HG02840 (cell line): ENCODE measurements around the gene SPNS3.

Experiments
- ATAC-seq: cut with Tn5 transposase; IDR thresholded peaks from one replicate; pipeline ENCODE4 v1.9.1; 2021; ENCODE audit warnings: mild to moderate bottlenecking, moderate library complexity, moderate number of reproducible peaks; ENCODE audit not compliant: unreplicated experiment, low FRiP score

Gene SPNS3

DNA sequence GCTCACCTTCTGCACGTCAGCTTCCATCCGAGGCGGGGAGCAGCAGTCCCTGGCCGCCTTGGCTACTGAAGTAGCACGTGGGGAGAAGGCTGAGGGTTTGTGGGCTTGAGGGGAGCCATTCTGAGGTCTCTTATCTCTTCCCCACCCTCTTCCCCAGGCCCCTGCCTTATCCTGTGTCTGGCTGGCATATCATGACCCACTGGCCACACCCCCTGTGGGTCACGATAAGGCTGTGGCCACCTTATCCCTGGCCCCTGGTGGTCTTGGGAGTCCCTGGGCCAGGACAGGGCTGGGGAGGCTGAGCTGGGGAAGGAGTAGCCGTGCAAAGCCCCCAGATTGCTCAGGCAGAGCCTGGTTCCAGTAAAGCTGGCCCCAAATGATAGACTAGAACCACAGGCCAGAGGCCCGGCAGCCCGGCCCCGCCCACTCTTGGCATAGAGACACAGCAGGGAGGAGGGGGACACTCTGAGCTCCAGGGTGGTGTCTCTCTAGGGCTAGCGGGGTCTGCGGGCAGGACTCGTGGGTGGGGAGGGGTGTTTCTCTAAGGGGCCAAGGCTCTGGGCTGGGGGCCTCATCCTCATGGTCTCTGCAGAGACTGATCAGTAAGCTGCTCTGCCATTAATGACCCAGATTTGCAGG is 72.6 kb downstream of the SPNS3 start:
- ATAC-seq = no peak

DNA sequence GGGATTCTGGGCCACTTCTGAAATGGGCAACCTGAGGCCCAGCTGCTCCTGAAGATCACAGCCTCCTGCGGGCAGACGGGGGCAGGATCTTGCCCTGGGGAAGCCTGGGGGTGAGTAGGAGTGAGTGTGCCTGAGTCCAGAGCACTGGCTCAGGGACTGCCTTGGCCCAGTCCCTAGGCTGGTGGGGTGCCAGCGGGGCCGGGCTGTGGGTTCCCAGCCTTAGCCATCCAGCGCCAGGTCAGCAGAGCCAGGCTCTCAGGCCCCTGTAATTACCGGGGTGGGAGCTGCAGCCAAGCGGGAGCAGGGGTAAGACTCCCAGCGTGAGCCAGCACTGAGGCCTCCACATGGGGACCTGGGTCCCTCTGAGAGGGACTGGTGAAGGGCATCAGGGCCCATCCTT is 73.2 kb downstream of the SPNS3 start:
- ATAC-seq = no peak

DNA sequence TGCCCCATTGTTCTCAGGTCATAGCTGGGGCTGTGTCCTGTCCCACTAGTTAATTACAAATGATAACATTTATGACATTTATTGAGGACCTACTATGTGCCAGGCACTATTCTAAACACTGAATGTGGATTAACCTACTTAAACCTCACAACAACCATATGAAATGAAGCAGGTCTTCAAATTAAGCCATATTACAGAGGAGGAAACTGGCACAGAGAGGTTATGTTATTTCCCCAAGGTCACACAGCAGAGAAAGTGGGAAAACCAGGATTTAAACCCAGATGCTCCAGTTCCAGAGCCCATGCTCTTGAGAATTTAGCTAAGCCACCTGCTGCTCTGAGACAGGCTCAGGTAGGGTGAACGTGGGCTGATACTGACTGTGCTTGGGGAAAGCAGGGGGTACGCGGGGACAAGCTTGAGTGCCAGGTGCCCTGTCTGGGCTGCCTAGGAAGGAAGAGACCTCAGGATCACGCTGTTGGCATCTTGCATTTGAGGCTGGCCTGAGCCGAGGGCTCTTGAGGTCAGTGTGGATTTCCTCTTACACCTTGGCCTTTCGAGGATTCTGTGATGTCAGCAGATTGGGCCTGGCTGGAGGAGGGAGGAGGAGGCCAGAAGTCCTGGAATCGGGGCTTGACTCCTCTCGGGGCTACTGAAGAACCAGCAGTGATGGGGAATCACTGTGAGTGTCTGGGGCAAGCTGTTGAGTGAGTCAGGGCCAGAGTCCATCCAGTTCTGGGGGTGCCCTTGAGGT is 73.8 kb downstream of the SPNS3 start:
- ATAC-seq = no peak

GRCh38 chr17:4508207-4508606 is 74.5 kb downstream of the SPNS3 start:
- no peak for ATAC-seq

DNA sequence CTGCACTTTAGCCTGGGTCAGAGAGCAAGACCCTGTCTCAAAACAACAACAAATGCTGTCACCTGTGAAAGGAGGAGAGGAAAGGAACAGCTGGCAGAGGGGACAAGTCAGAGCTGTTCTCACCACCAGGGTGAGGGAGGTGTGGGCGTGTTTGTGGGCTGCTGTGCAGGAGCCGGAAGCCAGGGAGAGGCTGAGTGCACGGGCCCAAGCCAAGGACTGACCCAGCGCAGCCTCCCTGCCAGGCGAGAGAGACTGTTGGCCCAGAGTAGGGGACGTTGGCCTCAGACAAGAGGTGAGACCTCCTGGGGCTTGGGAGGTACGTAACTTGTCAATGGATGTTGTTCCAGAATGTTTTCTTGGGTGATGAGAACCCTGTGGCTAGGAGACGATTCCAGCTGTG is 75.7 kb downstream of the SPNS3 start:
- no peak for ATAC-seq

DNA sequence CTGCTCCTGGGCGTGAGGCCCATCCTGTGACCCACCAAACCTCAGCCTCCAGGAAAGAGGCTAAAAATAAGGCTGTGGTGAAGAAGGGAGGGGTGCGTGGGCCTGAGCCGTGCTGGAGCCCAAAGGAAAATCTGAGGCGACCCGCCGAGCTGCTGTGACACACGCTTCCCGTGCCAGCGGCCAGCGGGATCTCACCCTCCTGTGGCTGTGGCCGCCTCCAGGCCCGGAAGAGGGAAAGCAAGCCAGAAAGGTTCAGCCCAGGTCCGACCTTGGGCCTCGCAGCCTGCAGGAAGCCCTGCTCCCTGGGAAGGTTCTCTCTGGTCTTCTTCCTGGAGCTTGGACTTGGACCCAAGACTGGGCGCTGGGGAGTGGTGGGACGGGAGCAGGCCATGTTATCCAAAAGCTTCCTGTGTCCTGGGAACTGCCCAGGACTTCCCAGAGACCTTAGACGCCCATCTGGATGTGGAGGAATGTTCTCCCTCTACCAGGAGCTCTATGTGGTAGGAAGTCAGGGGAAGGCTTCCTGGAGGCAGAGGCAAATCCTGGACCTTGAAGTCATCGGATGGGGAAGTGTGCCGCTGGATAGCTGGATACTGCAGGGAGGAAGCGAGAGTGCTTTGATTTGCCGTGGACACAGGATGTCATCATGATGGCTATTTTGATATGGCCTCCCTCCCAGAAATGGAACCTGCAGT is 76.3 kb downstream of the SPNS3 start:
- ATAC-seq = no peak

- no peak for ATAC-seq
These were observed 76.8 kb downstream of the SPNS3 start for GRCh38 chr17:4510618-4510941.

DNA sequence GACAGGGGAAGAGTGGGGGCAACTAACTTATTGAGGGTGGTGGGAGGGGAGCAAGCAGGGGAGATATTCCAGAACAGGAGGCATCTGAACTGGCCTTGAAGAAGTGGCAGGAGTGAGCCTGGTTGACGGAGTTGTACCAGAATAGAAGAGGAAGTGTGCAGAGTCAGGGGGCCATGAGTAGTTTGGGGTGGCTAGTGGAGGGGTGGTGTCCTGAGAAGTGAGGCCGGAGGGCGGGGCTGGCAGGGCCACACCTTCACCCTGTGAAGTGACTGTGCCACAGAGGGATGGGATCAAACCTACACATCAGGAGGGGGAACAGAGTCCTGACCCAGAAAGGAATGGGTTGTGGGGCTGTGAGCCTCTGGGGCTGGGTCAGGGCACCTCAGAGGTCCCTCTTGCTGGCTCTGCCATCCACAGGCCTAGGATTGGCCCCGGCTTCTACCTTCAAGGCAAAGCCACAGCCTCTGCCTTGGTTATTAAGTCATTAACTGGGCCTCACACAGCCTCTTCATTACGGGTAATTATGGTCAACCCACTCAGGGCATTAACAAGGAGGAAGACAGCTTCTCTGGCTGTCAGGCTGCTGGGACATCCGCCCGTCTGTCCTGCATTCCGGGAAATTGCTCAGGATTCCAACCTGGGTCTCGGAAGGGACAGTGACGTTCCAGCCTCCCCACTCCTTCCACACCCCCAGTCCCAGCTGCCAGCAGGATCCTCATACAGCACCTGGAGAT is 77.6 kb downstream of the SPNS3 start:
- no peak for ATAC-seq

DNA sequence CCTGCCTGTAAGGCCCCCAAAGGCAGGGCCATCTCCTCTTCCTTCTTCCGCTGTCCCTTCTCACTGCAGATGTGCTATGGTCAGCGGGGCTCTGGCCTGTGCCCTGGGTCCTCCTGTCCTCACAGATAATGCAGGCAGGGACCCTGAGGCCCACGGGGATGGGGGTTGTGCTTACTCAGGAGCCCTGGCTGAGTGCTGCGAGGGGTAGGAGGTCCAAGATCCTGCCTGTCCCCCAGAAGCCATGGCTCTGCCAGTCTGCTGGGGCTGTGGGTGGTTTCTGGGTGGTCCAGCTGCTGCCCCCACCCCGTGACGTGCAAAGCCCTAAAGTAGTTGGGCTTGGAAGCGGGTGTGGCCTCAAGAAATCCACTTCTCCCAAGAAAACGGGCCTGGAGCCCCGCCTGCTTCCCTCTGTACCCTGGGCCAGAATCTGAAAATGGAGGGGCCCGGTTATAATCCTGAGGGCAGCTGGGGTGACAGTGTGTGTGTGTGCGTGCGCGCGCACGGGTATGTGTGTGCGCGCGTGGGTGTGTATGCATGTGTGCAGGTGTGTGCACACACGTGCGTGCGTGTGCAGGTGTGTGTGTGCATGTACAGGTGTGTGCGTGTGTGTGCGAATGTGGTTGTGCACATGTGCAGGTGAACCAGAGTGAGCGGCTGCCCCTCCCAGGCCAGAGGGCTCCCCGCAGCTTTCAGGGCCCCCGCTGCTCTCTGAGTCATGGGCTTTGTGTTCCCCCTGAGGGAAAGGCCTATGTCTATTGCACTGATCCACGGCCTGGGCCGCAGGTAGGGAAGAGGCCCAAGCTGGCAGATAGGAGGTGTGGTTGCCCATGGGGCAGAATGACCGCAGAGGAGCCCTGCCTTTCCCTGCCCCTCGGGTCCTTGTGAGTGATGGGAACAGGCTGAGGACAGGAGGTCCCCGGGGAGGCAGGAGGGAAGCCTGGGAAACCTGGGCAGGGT is 78.7 kb downstream of the SPNS3 start:
- ATAC-seq = no peak

DNA sequence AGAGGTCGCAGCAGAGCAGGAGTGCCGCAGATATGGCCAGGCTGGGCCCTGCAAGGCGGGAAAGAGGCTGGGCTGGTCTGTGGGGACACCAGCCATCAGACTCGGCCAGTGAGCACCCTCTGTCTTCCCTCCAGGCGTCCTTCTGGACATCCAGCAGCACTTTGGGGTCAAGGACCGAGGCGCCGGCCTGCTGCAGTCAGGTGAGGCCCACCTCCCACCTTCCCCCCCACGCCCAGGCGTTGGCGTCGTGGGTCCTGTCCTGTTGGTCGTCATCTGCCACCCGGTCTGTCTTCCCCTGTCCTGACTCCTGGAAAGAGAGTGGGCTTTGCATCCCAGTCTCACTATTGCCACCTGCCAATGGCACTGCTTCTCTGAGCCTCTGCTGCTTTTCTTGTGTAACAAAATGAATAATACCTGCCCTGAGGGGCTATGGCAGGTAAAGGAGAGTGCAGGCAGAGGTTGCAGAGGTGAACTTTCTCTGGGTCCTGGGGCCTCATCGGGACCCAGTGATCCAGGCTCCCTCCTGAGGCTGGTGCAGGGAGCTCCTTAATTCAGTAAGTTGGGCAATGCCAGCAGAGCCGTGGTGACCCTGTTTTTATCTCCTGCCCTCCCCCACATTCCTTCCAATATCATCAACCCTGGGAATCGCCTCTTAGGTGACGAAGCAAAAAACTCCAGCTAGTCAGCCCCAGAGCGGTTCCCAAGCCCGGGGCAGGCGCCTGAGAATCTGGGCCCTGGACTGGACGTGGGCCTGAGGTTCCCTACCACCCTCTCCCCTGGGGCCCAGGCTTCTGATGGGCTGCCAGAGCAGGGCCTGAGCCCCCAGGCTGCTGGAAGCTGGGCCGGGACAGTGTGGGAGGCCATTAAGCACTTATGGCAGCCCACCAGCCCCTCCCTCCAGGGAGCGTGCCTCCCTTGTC is 79.6 kb downstream of the SPNS3 start:
- ATAC-seq = no peak

DNA sequence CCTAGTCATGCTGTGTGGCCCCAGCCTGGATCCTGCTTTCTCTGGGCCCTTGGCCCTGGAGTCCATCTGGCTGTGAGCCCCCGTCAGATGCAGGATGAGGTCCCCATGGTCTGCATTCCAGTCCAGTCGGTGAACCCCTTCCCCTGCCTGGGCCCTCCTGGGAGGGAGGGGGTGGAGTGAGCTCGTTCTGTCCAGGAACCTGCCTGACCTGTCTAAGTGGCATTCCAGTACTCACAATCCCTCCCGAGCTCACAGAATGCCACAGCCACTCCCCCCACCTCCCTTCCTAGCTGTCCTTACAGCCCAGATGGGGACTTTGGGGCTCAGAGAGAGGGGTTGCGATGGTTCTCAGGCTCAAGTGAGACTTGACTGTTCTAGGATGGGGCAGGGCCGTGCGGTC is 80.5 kb downstream of the SPNS3 start:
- no peak for ATAC-seq

GRCh38 chr17:4514779-4515178 is 81.0 kb downstream of the SPNS3 start:
- no peak for ATAC-seq

- ATAC-seq = no peak
These were observed 81.8 kb downstream of the SPNS3 start for GRCh38 chr17:4515501-4515900.

GRCh38 chr17:4516735-4517134 is 83.0 kb downstream of the SPNS3 start:
- ATAC-seq = no peak

- no peak for ATAC-seq
These were observed 85.2 kb downstream of the SPNS3 start for GRCh38 chr17:4518901-4519300.

- ATAC-seq = no peak
These were observed 85.6 kb downstream of the SPNS3 start for GRCh38 chr17:4519361-4519788.

GRCh38 chr17:4520060-4520893 is 86.5 kb downstream of the SPNS3 start:
- ATAC-seq = no peak
